Activated naive CD4-positive, alpha-beta T cell treated with anti-CD3 and anti-CD28 coated beads, Interleukin-2, amount 50 U/mL, for 24 hours (primary cell): ENCODE data around the gene CMC2.
A peak's percentile ranks its signal among the peaks of the same experiment; 100 is the strongest.

Experiments
- H3K27ac Mint-ChIP-seq: one replicate; pipeline ENCODE4 v1.8.0; 2021; ENCODE audit warnings: mild to moderate bottlenecking, mixed read lengths
- H3K27me3 Mint-ChIP-seq: one replicate; pipeline ENCODE4 v1.8.0; 2021; ENCODE audit warnings: mixed read lengths
- H3K36me3 Mint-ChIP-seq: one replicate; pipeline ENCODE4 v1.8.0; 2021; ENCODE audit warnings: mixed read lengths
- H3K4me1 Mint-ChIP-seq: one replicate; pipeline ENCODE4 v1.8.0; 2021; ENCODE audit warnings: mixed read lengths
- H3K4me3 Mint-ChIP-seq: one replicate; pipeline ENCODE4 v1.8.0; 2021; ENCODE audit warnings: mild to moderate bottlenecking, mixed read lengths
- H3K9me3 Mint-ChIP-seq: one replicate; pipeline ENCODE4 v1.8.0; 2021; ENCODE audit warnings: mixed read lengths

CMC2 gene

DNA sequence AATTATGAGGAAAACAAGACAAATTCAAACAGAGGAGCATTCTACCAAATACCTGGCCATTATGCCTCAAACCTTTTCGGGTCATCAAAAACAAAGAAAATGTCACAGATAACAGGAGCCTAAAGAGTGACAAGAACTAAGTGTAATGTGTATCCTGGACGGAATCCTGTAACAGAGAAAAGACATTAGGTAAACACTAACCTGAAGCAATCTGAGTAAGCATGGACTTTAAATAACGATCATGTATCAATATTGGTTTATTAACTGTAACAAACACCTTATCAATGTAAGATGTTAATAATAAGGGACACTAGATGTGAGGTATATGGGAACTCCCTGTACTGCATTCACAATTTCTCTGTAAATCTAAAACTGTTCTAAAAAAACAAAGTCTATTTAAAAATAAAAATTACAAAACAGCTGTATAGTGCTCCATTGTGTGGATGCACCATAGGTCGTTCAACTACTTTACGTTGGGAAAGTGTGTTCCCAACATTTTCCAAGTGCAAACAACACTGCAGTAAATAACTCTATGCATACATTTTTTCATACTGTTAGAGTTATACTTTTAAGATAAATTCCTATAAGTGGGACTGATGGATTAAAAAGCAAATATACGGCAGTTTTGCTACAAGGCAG is 14.8 kb downstream of the CMC2 start:
- Mint-ChIP-seq H3K9me3 (no peaks in the 10 kb centered on the region), H3K4me1 (peaks cover 72% of the 10 kb centered on the region), H3K27ac (no peak overlapping the region), H3K36me3 (peaks cover 10% of the 10 kb centered on the region), H3K27me3 (no peaks in the 10 kb centered on the region), H3K4me3 (no peak overlapping the region)

DNA sequence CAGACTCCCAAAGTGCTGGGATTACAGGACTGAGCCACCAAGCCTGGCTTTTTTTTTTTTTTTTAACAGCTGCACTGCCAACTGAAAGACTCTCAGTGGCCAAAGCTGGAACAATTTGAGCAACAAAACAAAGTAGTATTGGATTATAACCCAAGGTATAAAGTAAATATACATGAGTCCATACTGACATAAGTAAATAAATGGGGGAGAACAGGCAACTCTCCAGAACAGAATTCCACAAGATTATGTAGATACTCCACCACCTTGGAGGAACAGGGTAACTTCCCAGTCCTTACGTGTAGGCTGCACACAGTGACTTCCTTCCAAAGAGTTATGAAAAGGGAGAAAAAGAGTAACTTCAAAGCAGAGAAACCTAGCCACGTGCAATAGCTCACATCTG is 15.7 kb downstream of the CMC2 start:
- Mint-ChIP-seq H3K36me3 (peaks cover 12% of the 10 kb centered on the region), H3K4me3 (no peak overlapping the region), H3K27ac (no peak overlapping the region), H3K4me1 (peaks cover 71% of the 10 kb centered on the region), H3K9me3 (no peaks in the 10 kb centered on the region), H3K27me3 (no peaks in the 10 kb centered on the region)

DNA sequence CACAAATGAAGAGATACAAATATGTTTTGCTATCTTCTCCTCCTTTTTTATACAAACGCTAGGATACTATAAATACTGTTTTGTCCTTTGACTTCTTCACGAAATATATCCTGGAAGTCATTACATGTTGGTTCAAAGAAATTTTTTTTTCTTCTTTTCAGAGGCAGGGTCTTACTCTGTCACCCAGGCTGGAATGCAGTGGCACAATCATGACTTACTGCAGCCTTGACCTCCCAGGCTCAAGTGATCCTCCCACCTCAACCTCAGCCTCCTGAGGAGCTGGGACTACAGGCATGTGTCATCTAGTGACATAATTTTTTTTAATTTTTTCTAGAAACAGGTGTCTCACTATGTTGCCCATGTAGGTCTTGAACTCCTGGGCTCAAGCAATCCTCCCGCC is 16.1 kb downstream of the CMC2 start:
- Mint-ChIP-seq H3K9me3 (no peaks in the 10 kb centered on the region), H3K27ac (no peak overlapping the region), H3K4me1 (peaks cover 70% of the 10 kb centered on the region), H3K27me3 (no peaks in the 10 kb centered on the region), H3K36me3 (peaks cover 14% of the 10 kb centered on the region), H3K4me3 (no peak overlapping the region)

DNA sequence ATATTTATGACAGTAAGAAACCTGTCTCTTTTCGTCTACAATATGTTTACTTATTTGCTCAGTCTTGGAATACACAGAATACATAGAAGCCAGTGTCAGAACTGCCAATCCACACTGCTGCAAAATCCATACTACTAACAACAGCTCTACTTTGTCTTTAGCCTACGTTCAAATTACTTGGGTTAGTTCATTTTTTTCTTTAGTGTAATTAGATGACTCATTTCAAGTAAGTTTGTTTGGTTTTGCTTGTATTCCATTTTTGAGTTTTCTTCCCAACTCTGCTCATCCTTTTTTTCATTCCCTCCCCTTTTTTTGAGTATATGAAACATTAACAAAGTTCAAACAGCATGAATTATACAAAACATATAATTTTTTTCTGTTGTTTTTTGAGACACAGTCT is 16.9 kb downstream of the CMC2 start:
- Mint-ChIP-seq H3K4me3 (no peak overlapping the region), H3K4me1 (peaks cover 72% of the 10 kb centered on the region)

DNA sequence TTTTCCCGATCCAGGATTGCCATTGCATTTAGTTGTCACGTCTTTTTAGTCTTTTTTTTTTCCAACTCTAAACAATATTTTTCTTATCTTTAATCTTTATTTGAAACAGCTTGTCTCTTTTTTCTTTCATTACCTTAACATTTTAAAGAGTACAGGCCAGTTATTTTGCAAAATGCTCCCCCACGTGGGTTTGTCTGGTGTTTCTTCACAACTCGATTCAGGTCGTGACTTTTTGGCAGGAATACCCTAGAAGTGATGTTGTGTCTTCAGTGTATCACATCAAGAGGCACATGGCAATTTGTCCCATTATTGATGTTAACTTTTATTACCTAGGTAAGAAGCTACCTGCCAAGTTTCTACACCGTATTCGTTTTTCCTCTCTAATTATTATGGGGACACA is 17.9 kb downstream of the CMC2 start:
- Mint-ChIP-seq H3K27ac (no peak overlapping the region), H3K27me3 (no peaks in the 10 kb centered on the region), H3K4me3 (no peak overlapping the region), H3K36me3 (peaks cover 14% of the 10 kb centered on the region), H3K4me1 (peaks cover 65% of the 10 kb centered on the region), H3K9me3 (no peaks in the 10 kb centered on the region)

More for the DNA sequence above, 16.9 kb downstream of the CMC2 start:
- Mint-ChIP-seq H3K27me3 (no peaks in the 10 kb centered on the region), H3K36me3 (peaks cover 14% of the 10 kb centered on the region), H3K27ac (no peak overlapping the region), H3K9me3 (no peaks in the 10 kb centered on the region)

DNA sequence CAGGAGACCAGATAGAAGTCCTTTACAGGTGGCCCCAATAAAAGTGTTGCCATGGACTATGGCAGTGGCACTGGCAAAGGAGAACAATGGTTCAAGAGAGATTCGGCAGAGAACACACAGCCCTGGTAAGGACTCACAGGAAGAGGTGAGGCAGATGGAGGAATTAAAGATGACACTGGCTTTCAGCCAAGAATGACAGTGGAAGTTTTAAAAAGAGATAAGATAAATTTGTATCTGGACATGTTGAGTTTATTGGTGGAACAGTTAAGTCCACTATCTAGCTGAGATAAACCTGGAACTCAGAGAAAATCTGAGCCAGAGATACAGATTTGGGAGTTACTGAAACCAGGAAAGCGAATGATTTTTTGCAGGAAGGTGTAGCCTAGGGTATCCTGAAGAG is 20.1 kb downstream of the CMC2 start:
- H3K27me3 Mint-ChIP-seq, result no peaks in the 10 kb centered on the region
- no peak overlapping the region for H3K4me3 Mint-ChIP-seq
- H3K36me3 Mint-ChIP-seq, result peaks cover 10% of the 10 kb centered on the region
- peak overlapping the region; percentile 20 for H3K27ac Mint-ChIP-seq
- H3K9me3 Mint-ChIP-seq, result no peaks in the 10 kb centered on the region
- peaks cover 55% of the 10 kb centered on the region for H3K4me1 Mint-ChIP-seq

DNA sequence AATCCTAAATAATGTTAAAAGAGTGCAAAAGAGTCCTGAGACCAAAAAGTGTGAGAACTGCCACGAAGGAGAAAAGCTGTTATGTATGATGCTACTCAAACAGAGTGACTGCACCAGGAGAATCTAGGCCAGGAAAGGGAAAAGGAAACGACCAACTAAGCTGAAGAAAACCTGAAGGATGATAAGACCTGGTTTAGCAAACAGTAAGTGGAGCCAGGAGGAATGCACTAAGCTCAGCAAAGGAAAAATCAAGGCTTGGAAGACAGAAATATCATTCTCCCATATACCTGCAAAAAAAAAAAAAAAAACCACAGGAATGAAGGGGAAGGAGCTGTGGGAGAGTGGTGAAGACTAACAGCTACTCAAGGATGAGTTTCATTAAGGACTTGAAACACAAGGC is 21.1 kb downstream of the CMC2 start:
- Mint-ChIP-seq H3K27me3 (no peaks in the 10 kb centered on the region), H3K4me1 (peaks cover 56% of the 10 kb centered on the region), H3K4me3 (no peak overlapping the region), H3K9me3 (no peaks in the 10 kb centered on the region), H3K36me3 (peaks cover 9% of the 10 kb centered on the region), H3K27ac (peak overlapping the region; percentile 2)

DNA sequence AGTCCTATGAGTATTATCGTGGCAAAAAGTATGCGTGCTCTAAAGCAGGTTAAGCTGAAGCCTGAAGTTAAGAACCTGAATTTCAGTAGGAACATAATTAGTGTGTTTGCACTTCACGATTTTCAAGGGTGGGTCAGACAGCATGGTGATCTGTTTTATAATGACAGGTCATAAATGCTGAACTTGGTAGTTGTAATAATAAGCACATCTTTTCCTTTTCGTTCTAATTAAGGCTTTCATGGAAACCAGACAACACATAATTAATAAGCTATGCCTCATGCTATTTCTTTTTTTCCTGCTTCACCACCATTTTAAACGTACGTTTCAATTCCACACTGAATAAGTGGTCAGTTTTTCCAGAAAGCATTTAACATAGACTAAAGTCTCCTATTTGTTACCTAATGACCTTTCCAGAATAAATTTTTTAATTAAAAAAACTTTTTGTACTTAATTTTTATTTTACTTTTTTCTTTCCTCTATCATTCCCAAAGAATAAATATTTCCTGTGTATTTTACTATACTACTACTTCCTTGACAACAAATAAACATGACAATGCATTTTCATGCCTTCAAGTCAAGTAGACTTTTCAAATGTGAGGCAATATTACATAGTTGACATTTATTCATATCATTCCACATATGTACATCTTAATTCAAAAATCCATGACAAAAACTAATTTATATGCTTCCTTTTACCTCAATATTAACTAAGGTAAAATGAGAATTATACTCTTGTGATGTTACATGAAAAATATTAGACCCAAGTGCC is 22.4 kb downstream of the CMC2 start:
- Mint-ChIP-seq H3K4me1 (peaks cover 46% of the 10 kb centered on the region), H3K27ac (no peak overlapping the region), H3K9me3 (no peaks in the 10 kb centered on the region), H3K36me3 (peaks cover 5% of the 10 kb centered on the region), H3K27me3 (no peaks in the 10 kb centered on the region), H3K4me3 (no peak overlapping the region)

DNA sequence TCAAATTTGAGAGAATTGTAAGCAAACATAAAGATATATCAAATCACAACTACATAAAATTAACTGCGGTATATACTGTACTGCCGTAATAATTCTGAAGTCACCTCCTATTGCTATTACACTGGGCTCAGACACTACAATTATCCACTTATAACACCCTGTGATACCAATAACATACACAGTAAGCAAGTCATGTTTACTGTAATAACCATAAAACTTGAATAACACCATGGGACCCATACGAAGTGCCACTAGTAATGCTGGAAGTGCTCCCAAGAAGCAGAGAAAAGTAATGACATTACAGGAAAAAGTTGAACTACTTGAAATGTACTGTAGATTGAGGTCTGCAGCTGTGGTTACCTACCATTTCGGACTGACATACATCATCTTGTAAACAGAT is 24.0 kb downstream of the CMC2 start:
- Mint-ChIP-seq H3K4me3 (no peak overlapping the region), H3K27me3 (no peaks in the 10 kb centered on the region), H3K36me3 (peaks cover 7% of the 10 kb centered on the region), H3K9me3 (no peaks in the 10 kb centered on the region), H3K4me1 (peaks cover 33% of the 10 kb centered on the region), H3K27ac (no peak overlapping the region)

DNA sequence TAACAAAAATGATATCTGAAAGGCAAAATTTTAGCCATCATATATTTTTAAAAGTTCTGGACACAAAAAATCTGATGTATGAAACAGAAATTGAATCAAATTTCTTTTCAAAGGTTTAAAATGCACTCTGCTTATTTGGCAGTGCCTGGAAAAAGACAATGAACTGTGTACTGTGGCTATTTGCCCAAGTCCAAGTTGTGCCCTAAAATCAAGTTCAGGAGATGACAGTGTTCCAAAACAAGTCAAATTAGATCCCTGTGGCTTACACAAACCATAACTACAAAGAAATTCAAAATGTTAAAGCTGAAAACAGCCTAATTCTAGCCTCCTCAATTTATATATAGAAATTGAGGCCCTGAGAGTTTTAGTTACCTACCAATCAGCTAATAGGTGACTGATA is 25.6 kb downstream of the CMC2 start:
- Mint-ChIP-seq H3K4me1 (peaks cover 20% of the 10 kb centered on the region), H3K9me3 (no peaks in the 10 kb centered on the region), H3K27me3 (no peaks in the 10 kb centered on the region), H3K36me3 (peaks cover 8% of the 10 kb centered on the region), H3K4me3 (no peak overlapping the region), H3K27ac (peak overlapping the region; percentile 30)

DNA sequence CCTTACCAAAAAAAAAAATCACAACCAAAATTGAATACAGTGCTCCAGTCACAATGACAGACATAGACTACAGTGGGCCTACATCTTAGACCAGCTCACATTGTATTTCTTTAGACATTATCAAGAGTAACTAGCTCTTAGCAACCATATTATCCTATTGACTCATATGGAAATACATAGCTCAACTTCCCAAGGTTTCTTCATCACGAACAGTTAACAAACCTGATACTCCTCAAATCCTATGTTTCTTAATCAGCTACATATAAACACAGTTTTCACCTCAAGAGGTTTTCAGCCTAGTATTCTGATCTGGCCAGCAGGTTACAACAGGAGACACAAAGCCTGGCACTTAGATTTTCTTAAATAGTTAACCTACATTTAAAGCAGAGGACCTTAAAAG is 29.7 kb downstream of the CMC2 start:
- Mint-ChIP-seq H3K36me3 (peaks cover 17% of the 10 kb centered on the region), H3K27me3 (no peaks in the 10 kb centered on the region), H3K27ac (peak overlapping the region; percentile 55), H3K4me1 (peaks cover 4% of the 10 kb centered on the region), H3K9me3 (no peaks in the 10 kb centered on the region), H3K4me3 (no peak overlapping the region)

DNA sequence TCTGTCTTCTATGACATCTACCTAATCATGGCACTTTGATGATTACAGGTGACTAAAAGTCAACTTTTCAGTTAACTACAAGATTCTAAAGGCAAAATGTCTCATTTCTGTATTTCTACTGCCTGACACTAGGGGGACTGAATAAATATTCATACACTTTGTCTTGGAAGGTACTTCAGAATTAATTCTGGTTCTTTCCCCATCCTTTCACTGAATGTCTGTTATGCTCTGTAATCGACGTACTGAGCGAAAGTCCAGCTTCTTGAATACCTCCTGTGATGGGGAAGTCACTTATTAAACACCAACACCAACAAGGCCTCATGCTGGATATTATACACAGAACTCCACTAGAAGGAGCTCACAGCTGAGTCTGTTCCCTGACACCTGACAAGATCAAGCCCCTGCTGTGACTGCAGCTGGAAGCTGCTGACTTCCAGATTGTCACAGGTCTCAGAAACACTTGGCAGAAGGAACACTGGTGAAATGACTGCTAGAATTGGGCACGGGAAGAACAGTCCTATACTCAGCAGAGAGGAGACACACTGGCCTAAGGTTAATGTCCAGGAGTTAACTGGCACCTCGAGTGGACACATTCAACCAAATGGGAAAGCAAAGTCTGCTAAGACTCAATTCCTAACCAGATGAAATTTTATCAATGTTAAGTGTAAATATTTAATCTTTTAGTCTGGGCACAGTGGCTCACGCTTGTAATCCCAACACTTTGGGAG is 31.9 kb downstream of the CMC2 start:
- Mint-ChIP-seq H3K4me1 (no peaks in the 10 kb centered on the region), H3K27me3 (no peaks in the 10 kb centered on the region), H3K36me3 (peaks cover 19% of the 10 kb centered on the region), H3K4me3 (no peak overlapping the region), H3K27ac (no peak overlapping the region), H3K9me3 (no peaks in the 10 kb centered on the region)

DNA sequence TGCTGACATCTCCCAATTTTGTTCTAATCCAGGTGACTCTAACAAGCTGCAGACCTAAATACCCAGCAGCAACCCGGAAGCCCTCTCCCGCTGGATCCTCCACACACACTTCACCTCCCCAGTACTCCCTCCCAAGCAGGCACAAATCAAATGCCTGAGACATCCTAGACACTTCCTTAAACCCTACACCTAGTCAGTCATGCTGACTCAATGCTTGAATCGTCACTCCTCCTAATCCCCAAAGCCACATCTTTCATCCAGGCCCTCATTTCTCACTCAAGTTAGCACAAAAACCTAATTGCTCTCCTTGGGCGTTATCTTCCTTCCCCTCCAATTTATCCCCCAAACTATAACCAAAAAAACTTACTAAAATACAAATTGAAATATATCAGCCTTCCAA is 32.7 kb downstream of the CMC2 start:
- no peaks in the 10 kb centered on the region for H3K4me1 Mint-ChIP-seq
- no peak overlapping the region for H3K4me3 Mint-ChIP-seq
- H3K27me3 Mint-ChIP-seq, result no peaks in the 10 kb centered on the region
- H3K9me3 Mint-ChIP-seq, result no peaks in the 10 kb centered on the region
- peaks cover 20% of the 10 kb centered on the region for H3K36me3 Mint-ChIP-seq
- no peak overlapping the region for H3K27ac Mint-ChIP-seq

DNA sequence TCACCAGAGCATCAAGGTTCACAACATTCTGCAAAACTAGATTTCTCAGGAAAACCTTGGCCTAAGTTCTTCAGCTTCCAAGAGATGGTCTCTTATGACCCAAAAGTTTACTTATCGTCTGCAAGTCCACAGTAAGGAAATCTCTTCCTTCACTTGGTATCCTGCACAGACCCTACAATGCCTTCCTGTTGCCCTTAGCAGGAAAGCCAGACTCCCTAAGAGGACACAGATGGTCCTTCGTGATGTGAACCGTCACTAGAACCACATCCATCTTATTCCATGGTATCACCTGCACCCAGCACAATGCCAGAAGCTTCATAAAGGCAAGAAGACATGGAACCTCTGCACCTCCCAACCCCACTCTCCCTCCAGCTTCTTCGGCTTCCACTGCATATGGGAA is 34.1 kb downstream of the CMC2 start:
- Mint-ChIP-seq H3K9me3 (no peaks in the 10 kb centered on the region), H3K27ac (no peak overlapping the region), H3K4me1 (no peaks in the 10 kb centered on the region), H3K4me3 (no peak overlapping the region), H3K36me3 (peaks cover 24% of the 10 kb centered on the region), H3K27me3 (no peaks in the 10 kb centered on the region)

DNA sequence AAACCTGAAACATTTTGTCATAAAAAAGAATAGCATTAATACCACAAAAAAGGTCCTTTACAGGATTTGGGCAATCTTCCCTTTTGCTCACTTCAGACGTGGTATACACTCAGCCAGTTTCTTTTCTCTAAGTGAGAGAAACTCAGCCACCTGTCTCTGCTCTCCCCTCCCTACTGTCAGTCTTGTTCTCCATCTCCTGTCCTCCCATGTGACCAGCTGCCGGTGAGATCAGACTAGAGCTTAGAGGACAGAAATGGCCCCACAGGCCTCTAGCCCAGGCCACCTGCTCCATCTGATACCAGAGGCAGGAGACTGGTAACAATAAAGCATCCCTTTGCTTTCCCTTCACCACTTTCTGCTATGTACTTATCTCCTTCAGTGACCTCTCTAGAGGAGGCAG is 34.9 kb downstream of the CMC2 start:
- no peak overlapping the region for H3K27ac Mint-ChIP-seq
- H3K9me3 Mint-ChIP-seq, result no peaks in the 10 kb centered on the region
- H3K36me3 Mint-ChIP-seq, result peaks cover 20% of the 10 kb centered on the region
- no peak overlapping the region for H3K4me3 Mint-ChIP-seq
- H3K27me3 Mint-ChIP-seq, result no peaks in the 10 kb centered on the region
- H3K4me1 Mint-ChIP-seq, result no peaks in the 10 kb centered on the region

DNA sequence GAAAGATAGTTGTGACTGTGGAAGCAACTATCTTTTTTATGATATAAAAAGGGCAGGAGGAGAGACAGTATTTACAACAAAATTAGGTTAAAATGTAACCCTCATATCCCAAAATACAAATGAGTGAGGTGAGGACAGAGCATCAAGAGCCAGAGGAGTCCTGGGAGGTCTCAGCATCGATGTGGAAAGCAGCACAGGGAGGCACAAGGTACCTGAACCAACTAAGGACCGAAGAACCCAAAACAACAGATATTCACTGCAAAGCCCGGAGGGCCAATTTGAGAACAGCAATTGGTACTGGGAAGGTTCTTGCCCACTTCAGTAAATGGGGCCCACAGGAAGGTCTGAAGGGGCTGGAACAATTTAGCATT is 37.6 kb downstream of the CMC2 start:
- peaks cover 12% of the 10 kb centered on the region for H3K36me3 Mint-ChIP-seq
- no peaks in the 10 kb centered on the region for H3K9me3 Mint-ChIP-seq
- peak overlapping the region; percentile 41 for H3K27ac Mint-ChIP-seq
- no peaks in the 10 kb centered on the region for H3K27me3 Mint-ChIP-seq
- no peak overlapping the region for H3K4me3 Mint-ChIP-seq
- peaks cover 9% of the 10 kb centered on the region for H3K4me1 Mint-ChIP-seq
